ENCODE data around the gene ZNF213. TPM values are rescaled to one million over a fixed set of nuclear protein-coding genes. Genes with fewer than 3 reads are reported as not detected.
A peak's percentile ranks its signal among the peaks of the same experiment; 100 is the strongest.

The ZNF213 gene, protein sequence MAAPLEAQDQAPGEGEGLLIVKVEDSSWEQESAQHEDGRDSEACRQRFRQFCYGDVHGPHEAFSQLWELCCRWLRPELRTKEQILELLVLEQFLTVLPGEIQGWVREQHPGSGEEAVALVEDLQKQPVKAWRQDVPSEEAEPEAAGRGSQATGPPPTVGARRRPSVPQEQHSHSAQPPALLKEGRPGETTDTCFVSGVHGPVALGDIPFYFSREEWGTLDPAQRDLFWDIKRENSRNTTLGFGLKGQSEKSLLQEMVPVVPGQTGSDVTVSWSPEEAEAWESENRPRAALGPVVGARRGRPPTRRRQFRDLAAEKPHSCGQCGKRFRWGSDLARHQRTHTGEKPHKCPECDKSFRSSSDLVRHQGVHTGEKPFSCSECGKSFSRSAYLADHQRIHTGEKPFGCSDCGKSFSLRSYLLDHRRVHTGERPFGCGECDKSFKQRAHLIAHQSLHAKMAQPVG
- total RNA-seq = 1 to 10 TPM; 6.1 to 8.2 TPM

DNA sequence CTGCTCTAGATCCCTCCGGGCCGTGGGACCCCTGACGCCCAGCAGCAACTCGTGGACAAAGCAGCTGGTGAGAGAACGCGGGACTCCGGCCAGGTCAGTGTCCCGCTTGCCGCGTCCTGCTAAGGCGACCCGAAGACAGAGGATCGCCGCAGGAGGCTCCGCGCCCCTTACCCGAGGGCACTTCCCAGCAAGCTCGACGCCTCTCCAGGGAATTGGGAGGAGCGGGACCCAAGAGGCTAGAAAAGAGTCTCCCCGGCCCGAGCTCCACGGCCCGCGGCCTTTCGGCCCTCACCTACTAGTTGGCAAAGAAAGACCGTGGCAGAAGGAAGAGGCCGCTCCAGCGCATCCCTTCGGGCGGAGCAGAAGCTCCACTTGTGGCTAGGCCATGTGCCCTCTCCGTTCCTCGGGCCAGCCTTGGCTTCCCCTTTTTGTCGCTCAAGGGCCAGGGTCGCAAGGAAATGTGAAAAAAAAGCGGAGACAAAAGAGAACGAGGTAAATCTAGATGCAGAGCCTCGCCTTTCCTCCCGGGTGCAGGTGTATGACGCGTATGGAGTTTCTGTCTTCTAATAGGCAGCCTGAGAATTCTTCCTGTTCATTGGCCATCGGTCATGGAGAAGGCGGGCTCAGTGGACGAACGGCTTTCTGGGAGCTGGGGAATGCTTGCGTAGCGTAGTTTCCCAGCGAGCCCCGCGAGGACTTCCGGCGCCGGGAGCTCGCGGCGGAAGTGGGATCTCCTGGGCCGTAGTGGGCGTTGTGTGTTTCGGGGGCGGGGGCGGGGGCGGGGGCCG lies at the start of gene ZNF213:
TSS of gene ZNF213 (plus strand) at position 692 of the 788 bp plus-strand sequence. CDS start 2,252 bp downstream, outside the sequence.
- Mint-ChIP-seq H3K36me3 (peaks cover 9 to 10% of the 10 kb centered on the region in 2 donors), H3K27ac (peak within 1 kb of the TSS; percentile 96 to 98), H3K9me3 (no peaks in the 10 kb centered on the region)
- peak; percentile 97 for ATAC-seq
- DNase-seq (ENCODE audit: low spot score in 2 of 2) = peak; percentile 84 to 96

DNA sequence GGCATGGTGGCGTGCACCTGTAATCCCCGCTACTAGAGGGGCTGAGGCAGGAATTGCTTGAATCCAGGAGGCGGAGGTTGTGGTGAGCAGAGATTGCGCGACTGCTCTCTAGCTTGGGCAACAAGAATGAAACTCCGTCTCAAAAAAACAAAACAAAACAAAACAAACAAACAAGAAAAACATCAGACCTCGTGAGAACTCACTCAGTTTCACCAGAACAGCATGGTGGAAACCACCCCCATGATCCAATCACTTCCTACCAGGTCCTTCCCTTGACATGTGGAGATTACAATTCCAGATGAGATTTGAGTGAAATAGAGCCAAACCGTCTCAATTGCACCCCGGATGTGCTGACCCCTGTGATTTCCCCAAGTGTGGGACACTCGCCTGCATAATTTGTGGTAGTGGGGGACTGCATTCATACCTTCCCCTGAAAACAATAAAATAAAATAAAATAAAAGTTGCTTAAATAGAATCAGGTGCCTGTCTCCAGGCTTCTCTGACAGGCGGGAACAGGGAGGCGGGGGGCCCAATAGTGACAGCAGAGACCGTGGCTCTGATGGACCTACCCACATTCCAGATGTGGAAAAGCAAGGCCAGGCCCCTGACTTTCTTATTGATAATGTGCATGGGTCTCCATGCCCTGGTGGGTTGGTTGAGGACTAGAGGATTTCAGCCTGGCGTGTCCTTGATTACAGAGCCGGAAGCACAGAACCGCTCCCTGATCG lies 48.8 kb upstream of the ZNF213 start:
- no peak for DNase-seq (ENCODE audit: low spot score in 2 of 2)
- H3K27ac Mint-ChIP-seq = peak overlapping the region; percentile 57 to 70
- H3K9me3 Mint-ChIP-seq = peaks cover 0 to under 1% of the 10 kb centered on the region in 2 donors
- peaks cover 2 to 22% of the 10 kb centered on the region in 2 donors for H3K36me3 Mint-ChIP-seq
- ATAC-seq = no peak

DNA sequence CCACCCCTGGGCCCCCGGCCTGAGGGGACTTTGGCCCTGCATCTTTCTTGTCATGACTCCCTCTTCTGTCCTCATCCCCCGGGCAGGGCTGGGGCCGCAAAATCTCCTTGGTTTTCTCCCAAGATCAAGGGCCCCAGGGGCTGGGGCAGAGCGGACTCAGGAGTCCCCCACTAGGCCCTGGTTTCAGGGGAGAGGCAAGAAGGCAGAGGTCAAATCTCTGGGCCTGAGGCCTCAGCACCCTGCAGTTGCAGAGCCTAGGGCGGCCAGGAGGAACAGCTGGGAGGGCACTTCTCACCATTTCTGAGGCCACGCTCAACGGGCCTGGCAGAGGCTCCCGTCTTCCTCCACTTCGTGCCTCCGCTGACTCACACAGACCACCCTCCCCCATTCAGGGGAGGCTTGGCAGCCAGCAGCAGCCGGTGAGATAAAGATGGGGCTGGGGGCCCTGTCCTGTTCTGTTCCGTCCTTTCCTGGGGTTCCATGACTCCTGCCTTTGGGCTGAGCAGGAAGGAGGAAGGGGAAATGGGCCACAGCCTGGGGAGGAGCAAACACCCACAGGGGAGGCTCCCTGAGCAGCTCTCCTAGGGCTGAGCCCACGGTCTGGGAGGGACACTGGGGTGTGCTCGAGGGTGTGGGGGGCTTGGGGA lies 48.1 kb upstream of the ZNF213 start:
- peak; percentile 65 to 66 for ATAC-seq
- no peaks in the 10 kb centered on the region for H3K9me3 Mint-ChIP-seq
- H3K36me3 Mint-ChIP-seq = peaks cover 0 to 15% of the 10 kb centered on the region in 2 donors
- peak overlapping the region in 1 of 2 donors; percentile 70 for H3K27ac Mint-ChIP-seq
- no peak for DNase-seq (ENCODE audit: low spot score in 2 of 2)

DNA sequence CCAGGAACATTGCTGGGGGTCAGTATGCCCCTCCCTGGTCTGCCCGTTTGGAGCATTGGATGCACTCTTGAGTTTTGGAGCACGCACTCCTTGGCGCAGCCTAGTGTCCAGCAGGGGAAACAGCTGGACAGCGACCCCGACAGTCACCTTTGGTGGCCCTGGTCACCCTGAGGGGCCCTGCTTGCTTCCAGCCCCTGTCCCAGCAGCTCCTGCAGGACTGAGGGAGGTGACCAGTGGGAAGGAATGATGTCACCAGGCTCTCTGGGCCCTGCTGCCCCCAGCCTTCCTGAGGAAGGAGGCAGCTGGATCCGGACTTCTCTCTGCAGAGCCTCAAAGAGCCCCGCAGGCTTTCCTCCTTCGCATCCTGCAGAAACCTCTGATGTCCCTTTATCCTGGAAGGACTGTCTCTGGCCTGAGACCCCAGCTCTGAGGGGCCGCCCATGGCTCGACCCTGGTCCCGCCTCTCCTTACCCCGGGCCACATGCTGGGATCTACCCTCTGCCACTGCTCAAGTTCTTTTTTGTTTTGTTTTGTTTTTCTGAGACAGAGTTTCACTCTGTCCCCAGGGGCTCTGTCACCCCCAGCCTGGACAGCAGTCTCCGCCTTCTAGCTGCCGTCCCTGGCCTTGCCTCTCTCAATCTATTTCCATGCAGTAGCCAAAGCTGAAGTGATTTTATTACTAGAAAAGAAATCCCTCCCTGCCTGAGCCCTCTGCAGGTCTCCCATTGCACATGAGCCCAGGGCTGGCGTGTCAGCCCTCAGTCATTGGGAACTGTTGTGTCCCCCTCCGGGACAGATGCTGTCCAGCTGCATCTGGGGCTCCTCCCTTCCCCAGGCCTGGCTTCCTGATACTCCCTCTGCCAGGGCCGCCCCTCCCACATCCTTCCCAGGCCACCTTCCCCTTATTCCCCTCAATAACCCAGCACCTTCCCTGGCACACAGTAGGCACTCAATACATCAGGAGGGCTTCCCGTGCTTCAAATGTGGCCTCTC lies 47.3 kb upstream of the ZNF213 start:
- H3K36me3 Mint-ChIP-seq = peaks cover 0 to 12% of the 10 kb centered on the region in 2 donors
- ATAC-seq (peak; percentile 33 to 67), DNase-seq (ENCODE audit: low spot score in 2 of 2) (no peak)
- no peaks in the 10 kb centered on the region for H3K9me3 Mint-ChIP-seq
- peak overlapping the region; percentile 70 to 89 for H3K27ac Mint-ChIP-seq

DNA sequence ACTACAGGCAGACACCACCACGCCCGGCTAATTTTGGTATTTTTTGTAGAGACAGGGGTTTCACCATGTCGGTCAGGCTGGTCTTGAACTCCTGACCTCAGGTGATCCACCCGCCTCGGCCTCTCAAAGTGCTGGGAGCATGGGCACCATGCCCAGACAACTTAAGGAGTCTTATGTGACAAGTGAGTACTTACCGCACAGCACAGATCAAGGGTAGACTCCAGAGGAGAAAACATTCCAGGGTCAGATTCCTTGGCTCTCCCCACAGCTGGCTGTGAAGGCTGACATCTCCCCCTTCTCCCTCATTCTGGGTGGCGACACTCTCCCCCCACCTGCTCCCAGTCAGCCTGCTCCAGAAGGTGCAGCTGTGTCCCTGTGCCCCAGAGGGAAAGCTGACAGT lies 46.4 kb upstream of the ZNF213 start:
- H3K27ac Mint-ChIP-seq = peak overlapping the region in 1 of 2 donors; percentile 70
- no peak for ATAC-seq

DNA sequence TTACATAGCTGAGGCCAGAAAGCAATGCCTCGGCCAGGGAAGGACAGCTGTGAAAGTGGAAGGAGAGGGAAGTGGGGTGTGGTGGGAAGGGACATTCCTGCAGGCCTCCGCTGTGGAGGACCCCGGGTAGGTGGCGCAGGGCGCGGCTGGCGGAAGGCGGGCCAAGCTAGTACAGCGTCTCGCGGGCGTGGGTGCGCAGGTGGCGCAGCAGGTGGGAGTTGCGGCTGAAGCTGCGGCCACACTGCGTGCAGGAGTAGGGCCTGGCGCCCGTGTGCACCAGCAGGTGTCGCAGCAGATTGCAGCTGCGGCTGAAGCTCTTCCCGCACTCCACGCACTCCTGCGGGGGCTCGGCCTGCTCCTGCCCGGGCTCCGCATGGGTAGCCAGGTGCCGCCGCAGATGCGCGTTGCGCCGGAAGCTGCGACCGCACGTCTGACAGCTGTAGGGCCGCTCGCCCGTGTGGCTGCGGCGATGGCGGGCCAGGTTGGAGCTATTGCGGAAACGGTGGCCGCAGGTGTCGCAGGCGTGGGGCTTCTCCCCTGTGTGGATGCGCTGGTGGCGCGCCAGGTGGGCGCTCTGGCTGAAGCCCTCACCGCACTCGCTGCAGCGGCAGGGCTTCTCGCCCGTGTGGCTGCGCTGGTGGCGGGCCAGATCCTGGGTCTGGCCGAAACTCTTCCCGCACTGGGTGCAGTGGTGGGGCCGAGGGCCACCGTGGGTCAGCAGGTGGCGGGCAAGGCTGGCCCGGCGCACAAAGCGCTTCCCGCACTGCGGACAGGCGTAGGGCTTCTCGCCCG lies 45.7 kb upstream of the ZNF213 start:
- DNase-seq (ENCODE audit: low spot score in 2 of 2) = no peak
- ATAC-seq = no peak
- peaks cover 0 to under 1% of the 10 kb centered on the region in 2 donors for H3K36me3 Mint-ChIP-seq
- no peaks in the 10 kb centered on the region for H3K9me3 Mint-ChIP-seq
- peak overlapping the region in 1 of 2 donors; percentile 70 for H3K27ac Mint-ChIP-seq

More for the DNA sequence above, 46.4 kb upstream of the ZNF213 start:
- DNase-seq (ENCODE audit: low spot score in 2 of 2) = no peak
- Mint-ChIP-seq H3K9me3 (no peaks in the 10 kb centered on the region), H3K36me3 (peaks cover 0 to 5% of the 10 kb centered on the region in 2 donors)

DNA sequence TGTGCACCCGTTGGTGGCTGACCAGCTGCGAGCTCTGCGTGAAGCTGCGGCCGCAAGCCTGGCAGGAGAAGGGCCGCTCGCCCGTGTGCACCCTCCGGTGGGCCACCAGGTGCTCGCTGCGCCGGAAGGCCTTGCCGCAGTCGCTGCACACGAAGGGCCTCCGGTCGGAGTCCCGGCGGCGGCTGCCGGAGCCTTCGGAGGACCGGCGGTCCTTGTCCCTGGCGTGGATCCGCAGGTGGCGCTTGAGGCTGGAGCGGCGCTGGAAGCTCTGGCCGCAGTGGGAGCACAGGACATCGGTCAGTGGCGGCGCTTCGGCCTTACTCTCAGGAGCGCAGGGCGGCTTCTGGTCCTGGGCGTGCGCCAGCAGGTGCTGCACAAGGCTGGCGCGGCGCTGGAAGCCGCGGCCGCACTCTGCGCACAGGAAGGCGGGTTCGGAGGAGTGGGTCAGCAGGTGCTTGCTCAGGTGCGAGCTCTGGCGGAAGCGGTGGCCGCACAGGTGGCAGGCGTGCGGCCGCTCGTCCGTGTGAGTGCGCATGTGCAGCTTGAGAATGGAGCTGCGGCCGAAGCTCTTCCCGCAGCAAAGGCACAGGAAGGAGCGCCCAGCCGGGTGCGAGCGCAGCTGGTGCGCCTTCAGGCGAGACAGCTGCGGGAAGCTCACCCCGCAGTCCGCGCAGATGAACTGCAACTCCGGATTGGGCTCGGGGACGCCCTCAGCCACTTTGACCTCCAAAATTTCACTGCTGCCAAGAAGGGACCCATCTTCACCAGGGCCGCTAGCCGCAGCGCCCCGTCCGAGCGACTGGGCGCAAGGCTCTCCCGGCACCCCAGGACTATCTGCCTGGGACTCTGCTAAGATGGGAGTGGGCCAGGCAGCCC lies 44.9 kb upstream of the ZNF213 start:
- DNase-seq (ENCODE audit: low spot score in 2 of 2) (no peak), ATAC-seq (no peak)
- Mint-ChIP-seq H3K9me3 (no peaks in the 10 kb centered on the region), H3K36me3 (no peaks in the 10 kb centered on the region), H3K27ac (no peak overlapping the region)

DNA sequence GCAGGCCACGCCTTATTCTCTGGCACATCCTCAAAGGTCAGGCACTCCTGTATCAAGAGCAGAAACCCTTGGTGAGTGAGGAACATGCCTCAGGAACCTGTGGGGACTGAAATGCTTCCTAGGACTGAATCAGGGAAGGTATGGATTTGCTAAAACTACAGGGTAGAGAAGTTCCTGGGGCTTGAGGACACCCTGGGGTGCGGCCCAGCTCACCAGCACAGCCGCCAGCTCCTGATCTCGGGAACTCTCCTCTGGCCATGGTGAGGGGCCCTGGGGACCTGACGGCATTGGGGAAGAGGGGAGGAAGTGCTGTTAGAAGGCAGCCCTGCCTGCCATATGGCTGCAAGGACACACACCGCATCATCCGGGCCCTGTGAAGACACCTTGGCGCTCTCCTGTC lies 43.3 kb upstream of the ZNF213 start:
- no peaks in the 10 kb centered on the region for H3K9me3 Mint-ChIP-seq
- DNase-seq (ENCODE audit: low spot score in 2 of 2) = no peak
- H3K36me3 Mint-ChIP-seq = no peaks in the 10 kb centered on the region
- ATAC-seq = no peak
- peak overlapping the region in 1 of 2 donors; percentile 45 for H3K27ac Mint-ChIP-seq

DNA sequence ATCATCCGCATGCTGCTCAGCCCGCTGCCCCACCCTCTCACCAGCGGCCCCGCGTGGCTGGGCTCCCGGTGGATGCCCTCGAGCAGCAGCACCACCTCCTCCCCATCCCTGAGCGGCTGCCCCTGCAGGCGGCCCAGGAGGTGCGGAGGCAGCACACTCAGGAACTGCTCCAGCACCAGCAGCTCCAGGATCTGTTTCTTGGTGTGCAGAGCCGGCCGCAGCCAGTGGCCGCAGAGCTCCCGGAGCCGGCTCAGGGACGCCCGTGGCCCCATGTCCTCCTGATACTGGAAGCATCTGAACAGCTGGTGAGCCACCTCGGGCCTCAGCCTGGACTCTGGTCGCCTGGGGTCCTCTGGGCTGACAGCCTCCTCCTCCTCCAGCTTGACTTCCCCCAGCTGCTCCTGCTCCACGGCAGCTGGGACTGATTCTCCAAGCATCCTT lies 42.3 kb upstream of the ZNF213 start:
- DNase-seq (ENCODE audit: low spot score in 2 of 2) (no peak), ATAC-seq (no peak)
- Mint-ChIP-seq H3K27ac (no peak overlapping the region), H3K9me3 (no peaks in the 10 kb centered on the region), H3K36me3 (no peaks in the 10 kb centered on the region)

DNA sequence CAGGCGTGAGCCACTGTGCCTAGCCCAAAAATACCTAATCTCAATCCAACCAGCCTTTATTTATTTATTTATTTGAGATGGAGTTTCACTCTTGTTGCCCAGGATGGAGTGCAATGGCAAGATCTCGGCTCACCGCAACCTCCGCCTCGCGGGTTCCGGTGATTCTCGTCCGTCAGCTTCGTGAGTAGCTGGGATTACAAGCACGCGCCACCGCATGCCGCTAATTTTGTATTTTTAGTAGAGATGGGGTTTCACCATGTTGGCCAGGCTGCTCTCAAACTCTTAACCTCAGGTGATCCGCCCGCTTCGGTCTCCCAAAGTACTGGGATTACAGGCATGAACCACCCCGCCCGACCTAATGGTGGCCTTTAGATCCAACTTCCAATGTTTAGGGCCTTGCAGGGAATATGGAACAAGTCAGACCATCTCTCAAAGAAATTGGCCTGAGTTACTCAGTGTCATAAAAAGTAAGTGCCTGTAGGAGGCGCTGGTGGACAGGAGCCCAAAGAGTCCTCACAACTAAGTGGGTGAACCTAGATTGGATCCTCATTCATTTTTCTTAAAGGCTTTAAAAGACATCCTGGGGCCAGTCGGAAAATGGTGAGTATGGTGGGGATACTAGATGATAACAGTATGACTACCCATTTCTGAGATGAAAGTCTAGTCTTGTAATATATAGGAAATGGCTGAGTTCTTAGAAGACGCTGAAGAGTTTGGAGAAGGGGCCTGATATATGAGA lies 40.4 kb upstream of the ZNF213 start:
- no peaks in the 10 kb centered on the region for H3K36me3 Mint-ChIP-seq

DNA sequence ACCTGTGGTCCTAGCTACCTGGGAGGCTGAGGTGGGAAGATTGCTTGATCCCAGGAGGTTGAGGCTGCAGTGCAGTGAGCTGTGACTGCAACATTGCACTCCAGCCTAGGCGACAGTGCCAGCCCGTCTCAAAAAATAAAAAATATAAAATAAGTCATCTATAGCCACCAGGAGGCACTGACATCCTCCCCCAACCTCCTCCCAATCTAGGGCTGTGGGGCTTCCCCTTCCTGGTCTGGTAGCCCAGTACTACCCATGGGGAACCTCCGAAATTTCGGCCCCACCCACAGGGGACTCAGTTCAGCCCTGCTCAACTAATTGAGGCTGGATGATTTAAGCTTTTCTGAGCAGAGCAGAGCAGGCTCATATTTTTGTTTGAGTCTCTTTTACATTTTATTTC lies 39.0 kb upstream of the ZNF213 start:
- H3K36me3 Mint-ChIP-seq = no peaks in the 10 kb centered on the region
- ATAC-seq (peak; percentile 54 to 84), DNase-seq (ENCODE audit: low spot score in 2 of 2) (peak in 1 of 2 donors; percentile 57)
- H3K27ac Mint-ChIP-seq = no peak overlapping the region
- H3K9me3 Mint-ChIP-seq = no peaks in the 10 kb centered on the region

More for the DNA sequence above, 40.4 kb upstream of the ZNF213 start:
- H3K27ac Mint-ChIP-seq = peak overlapping the region; percentile 75 to 90
- ATAC-seq (peak; percentile 45 to 72), DNase-seq (ENCODE audit: low spot score in 2 of 2) (peak in 1 of 2 donors; percentile 61)
- H3K9me3 Mint-ChIP-seq = no peaks in the 10 kb centered on the region

DNA sequence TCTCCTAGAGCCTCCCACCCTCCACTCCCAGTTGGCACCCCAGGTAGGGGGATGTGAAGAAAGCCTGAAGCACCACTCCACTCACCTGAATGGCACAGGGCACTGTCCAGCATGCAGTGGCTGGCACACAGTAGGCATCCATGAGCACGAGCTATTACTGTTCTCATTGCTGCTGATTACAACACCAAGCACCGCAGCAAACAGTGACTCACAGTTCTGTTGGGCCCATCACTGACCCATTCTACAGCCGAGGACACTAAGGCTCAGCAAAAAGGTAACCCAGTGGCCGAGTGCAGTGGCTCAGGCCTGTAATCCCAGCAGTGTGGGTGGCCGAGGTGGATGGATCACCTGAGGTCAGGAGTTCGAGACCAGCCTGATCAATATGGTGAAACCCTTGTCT lies 38.5 kb upstream of the ZNF213 start:
- Mint-ChIP-seq H3K36me3 (no peaks in the 10 kb centered on the region), H3K27ac (no peak overlapping the region), H3K9me3 (no peaks in the 10 kb centered on the region)
- DNase-seq (ENCODE audit: low spot score in 2 of 2) = no peak
- no peak for ATAC-seq

DNA sequence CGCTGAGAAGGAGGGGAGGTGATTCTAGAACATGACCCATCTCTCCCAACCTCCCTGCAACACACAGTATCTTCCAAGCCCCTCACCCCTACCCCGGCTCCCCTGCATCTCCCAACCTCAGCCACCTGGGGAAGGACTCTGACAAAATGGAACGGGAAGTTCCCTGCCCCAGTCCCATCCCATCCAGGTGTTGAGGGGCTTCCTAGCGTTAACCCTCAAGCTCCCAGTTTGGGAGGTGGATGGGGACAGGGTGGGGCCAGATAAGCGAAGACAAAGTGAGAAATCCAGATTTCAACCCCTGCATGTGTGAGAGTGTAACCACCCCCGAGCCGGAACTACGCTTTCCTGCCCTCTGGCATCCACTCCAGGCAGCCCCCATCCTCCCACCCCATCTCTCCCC lies 37.6 kb upstream of the ZNF213 start:
- Mint-ChIP-seq H3K36me3 (no peaks in the 10 kb centered on the region), H3K9me3 (no peaks in the 10 kb centered on the region), H3K27ac (no peak overlapping the region)
- DNase-seq (ENCODE audit: low spot score in 2 of 2) (no peak), ATAC-seq (no peak)
